GM10266 (cell line): Measurements from ENCODE around the gene LTA.

Experiments used
- DNase-seq: peaks from one replicate; pipeline ENCODE4 v3.0.0; 2012; ENCODE audit errors: extremely low spot score
- TF ChIP-seq, protein P1 (sequence below): IDR thresholded peaks from 2 replicates; pipeline ENCODE4 v1.5.1; 2012; ENCODE audit warnings: mild to moderate bottlenecking, low read depth; ENCODE audit not compliant: control insufficient read depth, insufficient read depth; ENCODE audit errors: missing control alignments

Gene LTA

DNA sequence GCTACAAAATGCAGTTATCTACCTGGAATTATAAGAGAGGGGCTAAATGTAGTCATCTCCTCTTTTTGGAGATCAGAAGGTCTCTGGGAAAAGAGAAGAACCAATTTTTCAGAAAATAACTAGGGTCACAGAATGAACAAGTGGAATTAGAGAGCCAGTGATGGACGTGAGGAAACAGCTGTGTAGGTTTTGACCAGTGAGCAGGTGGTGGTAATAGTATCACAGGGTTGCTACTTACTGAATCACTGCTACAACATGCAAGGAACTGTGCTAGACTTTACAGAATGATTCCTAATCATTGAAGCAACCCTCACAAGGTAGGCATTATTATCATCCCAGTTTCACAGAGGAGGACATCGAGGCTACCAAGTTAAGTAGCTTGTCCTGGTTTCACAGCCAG is 27.4 kb upstream of the LTA start:
- no peak for DNase-seq
- TF ChIP-seq, protein P1, sequence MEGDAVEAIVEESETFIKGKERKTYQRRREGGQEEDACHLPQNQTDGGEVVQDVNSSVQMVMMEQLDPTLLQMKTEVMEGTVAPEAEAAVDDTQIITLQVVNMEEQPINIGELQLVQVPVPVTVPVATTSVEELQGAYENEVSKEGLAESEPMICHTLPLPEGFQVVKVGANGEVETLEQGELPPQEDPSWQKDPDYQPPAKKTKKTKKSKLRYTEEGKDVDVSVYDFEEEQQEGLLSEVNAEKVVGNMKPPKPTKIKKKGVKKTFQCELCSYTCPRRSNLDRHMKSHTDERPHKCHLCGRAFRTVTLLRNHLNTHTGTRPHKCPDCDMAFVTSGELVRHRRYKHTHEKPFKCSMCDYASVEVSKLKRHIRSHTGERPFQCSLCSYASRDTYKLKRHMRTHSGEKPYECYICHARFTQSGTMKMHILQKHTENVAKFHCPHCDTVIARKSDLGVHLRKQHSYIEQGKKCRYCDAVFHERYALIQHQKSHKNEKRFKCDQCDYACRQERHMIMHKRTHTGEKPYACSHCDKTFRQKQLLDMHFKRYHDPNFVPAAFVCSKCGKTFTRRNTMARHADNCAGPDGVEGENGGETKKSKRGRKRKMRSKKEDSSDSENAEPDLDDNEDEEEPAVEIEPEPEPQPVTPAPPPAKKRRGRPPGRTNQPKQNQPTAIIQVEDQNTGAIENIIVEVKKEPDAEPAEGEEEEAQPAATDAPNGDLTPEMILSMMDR = no peak

DNA sequence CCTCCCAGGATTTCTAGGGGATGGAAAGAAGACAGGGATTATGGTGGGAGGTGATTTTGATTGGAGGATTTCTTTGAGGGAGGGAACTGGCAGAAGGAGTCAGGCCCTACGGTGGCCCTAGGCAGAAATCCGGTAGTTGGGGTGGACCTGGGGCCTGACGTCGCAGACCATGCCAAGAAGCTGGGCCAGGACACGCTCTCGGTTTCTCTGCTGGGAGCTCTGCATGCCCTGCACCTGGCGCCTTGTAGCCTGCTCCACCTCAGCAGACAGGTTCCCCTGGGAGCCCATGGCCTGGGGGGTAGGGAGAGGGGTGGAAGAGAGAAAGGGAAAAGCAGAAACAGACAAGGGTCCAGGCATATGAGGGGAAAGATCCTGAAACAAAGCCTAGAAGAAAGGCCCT is 26.8 kb upstream of the LTA start:
- no peak for DNase-seq
- TF ChIP-seq, protein P1 = no peak

DNA sequence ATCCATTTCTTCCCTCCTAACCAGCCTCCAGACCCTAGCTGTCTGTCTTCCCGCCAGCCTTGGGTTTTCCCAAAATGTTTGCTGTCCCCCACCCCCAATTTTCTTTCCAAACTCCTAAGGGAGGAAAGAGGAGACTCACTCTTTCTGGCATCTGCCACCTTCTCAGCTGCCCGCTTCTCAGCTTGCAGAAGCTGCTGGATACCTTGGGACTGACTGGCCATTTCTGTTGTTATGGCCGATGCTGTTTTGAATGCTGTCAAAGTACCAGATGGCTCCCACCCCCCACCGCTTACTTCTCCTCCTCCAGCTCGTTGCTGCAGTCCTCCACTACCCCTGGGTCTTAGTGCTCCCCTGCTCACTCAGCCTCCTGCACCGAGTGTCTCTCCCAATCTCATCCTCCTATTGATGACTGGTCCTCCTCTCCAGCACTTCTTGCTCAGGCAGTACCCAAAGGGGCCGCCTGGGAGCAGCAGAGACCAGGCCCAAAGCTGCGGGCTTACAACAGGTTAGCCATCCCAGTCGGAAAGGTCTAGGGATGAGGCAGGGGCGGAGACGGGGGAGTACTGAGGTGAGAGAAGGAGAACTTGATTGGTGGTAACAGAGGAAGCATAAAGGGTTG is 25.6 kb upstream of the LTA start, which contains the start of gene ATP6V1G2:
TSS of gene ATP6V1G2 (minus strand) at position 270 of the 619 bp plus-strand sequence. CDS start at position 221, 49 bp downstream.
- TF ChIP-seq, protein P1 = peak; percentile 98

DNA sequence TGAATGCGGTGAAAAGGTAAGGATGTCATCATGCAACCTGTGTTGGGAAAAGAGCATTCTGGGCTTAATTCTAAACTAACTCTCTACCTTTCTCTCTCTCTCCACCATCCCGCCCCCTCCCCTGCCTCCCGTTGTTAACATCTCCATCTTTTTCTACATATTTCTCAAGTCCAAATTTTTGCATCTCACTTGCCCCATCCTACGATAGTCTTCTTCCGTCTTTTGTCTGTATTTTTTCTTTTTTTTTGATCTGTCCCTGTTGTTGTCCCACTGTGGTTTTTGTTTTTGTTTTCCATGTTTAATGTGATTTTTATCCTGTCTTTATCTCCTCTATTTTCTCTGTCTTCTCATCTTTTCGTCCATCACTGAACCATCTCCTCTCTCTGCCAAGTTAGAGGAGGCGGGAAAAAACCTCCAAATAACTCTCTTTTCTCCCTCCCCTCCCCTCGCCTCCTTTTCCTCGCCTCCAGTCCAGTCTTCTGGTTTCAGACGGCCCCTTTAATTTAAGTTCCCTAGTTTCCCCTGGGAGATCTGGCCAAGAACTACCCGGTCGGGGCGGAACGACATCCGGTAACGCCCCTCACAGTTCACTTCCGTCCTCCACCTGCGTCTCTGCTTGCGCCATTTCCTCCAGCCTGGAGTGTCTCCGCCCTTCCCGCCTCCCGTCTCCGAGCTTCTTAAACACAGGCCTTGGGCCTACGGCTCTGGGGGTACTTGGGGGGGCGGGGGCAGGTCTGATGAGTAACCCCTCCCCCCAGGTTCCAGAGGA is 24.9 kb upstream of the LTA start, which contains the start of gene NFKBIL1:
TSS of gene NFKBIL1 (plus strand) at position 651 of the 769 bp plus-strand sequence. CDS start at position 738, 87 bp downstream.
- DNase-seq = peak; percentile 90
- TF ChIP-seq, protein P1 = no peak

More for the DNA sequence above, 25.6 kb upstream of the LTA start, which contains the start of gene ATP6V1G2:
- DNase-seq = peak; percentile 75

DNA sequence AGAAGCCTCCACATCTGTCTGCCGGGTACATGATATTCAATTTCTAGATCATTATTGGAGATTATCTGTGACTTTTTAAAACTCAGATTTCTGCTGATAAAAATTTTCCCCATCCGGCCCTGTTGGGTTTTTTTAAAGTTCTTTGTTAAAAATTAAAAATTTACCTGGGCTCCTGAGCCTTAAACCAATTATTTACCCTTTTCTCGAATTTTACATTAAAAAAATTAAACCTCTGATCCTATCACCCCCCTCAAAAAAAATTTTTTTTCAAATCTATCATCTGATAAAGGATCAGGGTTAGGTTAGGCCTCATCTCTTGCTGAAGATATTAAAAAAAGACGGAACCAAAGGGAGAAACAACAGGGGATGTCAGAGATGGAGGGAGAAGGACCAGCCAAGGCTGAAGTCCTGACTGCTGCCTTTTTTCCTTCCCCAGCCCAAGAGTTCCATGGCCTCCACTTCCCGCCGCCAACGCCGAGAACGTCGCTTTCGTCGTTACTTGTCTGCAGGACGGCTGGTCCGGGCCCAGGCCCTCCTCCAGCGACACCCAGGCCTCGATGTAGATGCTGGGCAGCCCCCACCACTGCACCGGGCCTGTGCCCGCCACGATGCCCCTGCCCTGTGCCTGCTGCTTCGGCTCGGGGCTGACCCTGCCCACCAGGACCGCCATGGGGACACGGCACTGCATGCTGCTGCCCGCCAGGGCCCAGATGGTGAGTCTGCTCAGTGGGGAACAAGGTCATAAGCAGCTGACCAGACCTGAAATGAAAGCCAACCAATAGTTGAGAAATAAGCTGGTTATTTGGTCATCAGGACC is 24.2 kb upstream of the LTA start:
- DNase-seq = no peak
- TF ChIP-seq, protein P1 = no peak

DNA sequence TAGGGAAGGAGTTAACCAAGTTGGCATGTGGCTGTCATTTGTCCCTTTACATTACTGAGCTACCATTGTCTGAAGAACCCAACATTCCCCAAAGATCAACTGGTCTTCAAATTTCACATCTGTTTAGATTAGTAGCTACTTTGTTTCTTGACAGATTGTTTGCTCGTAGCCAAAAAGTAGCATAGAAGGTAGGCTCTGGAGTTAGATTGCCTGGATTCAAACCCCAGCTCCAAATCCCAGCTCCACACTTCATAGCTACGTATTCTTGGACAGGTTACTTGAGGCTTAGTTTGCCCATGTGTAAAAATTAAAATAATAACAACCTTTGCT is 23.6 kb upstream of the LTA start:
- no peak for DNase-seq
- TF ChIP-seq, protein P1 = no peak

DNA sequence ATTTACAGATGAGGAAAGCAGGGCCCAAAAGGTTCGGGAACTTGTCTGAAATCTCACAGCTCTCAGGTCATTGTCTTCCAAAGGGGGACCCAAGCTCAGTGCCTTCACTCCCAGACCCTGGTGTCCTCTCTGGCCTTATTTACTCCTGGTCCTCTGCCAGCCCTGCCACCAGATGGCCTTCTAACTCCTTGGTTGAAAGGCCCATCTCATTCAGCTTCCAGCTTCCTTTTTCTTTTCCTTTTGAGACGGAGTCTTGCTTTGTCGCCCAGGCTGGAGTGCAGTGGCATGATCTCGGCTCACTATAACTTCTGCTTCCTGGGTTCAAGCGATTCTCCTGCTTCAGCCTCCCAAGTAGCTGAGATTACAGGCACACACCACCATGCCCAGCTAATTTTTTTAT is 20.7 kb upstream of the LTA start:
- TF ChIP-seq, protein P1 = peak; percentile 86
- DNase-seq = peak; percentile 74
